ENCODE data around the gene RABGEF1. TPM values are rescaled to one million over a fixed set of nuclear protein-coding genes. Genes with fewer than 3 reads are reported as not detected.
"Not testable (repeated sequence)": the region's sequence is repeated elsewhere in the genome, so short reads cannot be mapped to it uniquely, and the experiment has no call there.

RABGEF1 gene
- total RNA-seq, 4 donors from 2014 or later, result 34.3 to 45.4 (median 37.1) TPM

DNA sequence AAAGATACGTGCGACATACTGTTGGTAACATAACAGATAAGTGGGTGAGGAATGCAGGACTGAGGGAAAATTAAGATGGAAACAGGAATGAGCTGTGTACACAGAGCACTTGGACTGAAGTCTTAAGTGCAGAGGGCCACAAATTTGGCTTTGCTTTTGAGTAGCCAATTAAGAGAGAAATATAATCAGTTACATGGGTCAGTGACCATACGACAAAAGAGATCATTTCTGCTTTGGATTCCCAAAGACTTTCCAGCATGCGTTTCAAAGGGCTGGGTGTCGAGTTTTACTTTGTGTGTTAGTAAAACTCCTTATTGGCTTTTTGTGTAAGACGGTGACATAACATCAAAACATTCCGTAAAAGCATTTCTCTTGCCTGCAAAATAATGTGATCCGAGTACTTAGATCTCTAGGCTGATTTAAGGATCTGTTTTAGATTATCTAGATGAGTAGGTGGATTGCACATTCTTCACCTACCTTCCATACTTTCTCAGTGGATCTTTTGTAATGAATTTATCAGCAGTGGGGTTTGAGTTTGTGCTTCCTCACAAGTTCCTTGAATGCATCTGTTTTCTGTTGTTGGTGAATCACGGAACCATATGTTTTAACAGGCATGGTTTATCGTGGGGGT lies 7.5 kb downstream of the RABGEF1 start:
- Histone ChIP-seq H3K4me3 (no peak overlapping the region), H3K4me1 (peaks cover 17 to 68% (median 53%) of the 10 kb centered on the region in 4 donors), H3K27ac (replicated peaks in 1 of 4) (peak overlapping the region in 3 of 4 donors; percentile 28 to 48 (median 44)), H3K36me3 (no peaks in the 10 kb centered on the region), H3K27me3 (no peaks in the 10 kb centered on the region), H3K9me3 (no peaks in the 10 kb centered on the region)
- TF ChIP-seq, protein P1, sequence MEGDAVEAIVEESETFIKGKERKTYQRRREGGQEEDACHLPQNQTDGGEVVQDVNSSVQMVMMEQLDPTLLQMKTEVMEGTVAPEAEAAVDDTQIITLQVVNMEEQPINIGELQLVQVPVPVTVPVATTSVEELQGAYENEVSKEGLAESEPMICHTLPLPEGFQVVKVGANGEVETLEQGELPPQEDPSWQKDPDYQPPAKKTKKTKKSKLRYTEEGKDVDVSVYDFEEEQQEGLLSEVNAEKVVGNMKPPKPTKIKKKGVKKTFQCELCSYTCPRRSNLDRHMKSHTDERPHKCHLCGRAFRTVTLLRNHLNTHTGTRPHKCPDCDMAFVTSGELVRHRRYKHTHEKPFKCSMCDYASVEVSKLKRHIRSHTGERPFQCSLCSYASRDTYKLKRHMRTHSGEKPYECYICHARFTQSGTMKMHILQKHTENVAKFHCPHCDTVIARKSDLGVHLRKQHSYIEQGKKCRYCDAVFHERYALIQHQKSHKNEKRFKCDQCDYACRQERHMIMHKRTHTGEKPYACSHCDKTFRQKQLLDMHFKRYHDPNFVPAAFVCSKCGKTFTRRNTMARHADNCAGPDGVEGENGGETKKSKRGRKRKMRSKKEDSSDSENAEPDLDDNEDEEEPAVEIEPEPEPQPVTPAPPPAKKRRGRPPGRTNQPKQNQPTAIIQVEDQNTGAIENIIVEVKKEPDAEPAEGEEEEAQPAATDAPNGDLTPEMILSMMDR (IDR thresholded peaks at IDR 0.05), result no peak
- TF ChIP-seq POLR2A (IDR thresholded peaks at IDR 0.05; ENCODE audit: low read depth) (no peak), EP300 (IDR thresholded peaks at IDR 0.05) (no peak), POLR2AphosphoS5 (IDR thresholded peaks at IDR 0.05) (no peak)
- DNase-seq (ENCODE audit: extremely low spot score), result peak; percentile 29
- intact Hi-C loops (cut with DNase I), result loop anchor here (10.0 kb wide), 1 partner anchor 97 kb away; no protein-coding TSS in a partner anchor
- WGBS, result 57% methylated on average over 10 of the region's 10 CpGs

DNA sequence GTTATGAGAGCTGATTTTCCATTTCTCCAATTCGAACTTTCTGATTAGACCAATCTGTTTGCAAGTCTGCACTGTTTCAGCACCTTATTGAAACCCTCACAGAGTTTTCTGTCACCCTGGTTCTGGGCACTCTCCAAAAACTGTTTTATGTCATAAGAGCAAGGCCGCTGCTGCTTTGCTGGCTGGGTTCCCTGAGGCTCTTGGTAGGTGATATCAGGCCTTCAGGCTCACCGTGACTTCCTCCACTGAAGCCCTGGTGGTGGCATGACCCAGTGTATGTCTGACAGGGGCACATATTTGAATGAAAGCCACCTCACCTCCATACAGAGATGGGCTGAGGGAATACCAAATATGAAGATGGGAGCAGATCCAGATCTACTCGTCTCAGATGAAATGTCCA lies 8.3 kb downstream of the RABGEF1 start:
- DNase-seq (ENCODE audit: extremely low spot score), result peak; percentile 53
- H3K27me3 ChIP-seq, result no peaks in the 10 kb centered on the region
- peak overlapping the region in 3 of 4 donors; percentile 28 to 44 (median 34) for H3K27ac ChIP-seq (replicated peaks in 1 of 4)
- peaks cover 14 to 66% (median 47%) of the 10 kb centered on the region in 4 donors for H3K4me1 ChIP-seq
- H3K4me3 ChIP-seq, result no peak overlapping the region
- intact Hi-C loops (cut with DNase I), result loop anchor here (10.0 kb wide), 1 partner anchor 96 kb away; no protein-coding TSS in a partner anchor
- H3K36me3 ChIP-seq, result no peaks in the 10 kb centered on the region
- no peaks in the 10 kb centered on the region for H3K9me3 ChIP-seq
- WGBS, result 37% methylated on average over 4 of the region's 4 CpGs
- no peak for TF ChIP-seq POLR2A (IDR thresholded peaks at IDR 0.05; ENCODE audit: low read depth)
- no peak for TF ChIP-seq POLR2AphosphoS5 (IDR thresholded peaks at IDR 0.05)
- TF ChIP-seq EP300 (IDR thresholded peaks at IDR 0.05), result no peak
- TF ChIP-seq, protein P1 (IDR thresholded peaks at IDR 0.05), result no peak

DNA sequence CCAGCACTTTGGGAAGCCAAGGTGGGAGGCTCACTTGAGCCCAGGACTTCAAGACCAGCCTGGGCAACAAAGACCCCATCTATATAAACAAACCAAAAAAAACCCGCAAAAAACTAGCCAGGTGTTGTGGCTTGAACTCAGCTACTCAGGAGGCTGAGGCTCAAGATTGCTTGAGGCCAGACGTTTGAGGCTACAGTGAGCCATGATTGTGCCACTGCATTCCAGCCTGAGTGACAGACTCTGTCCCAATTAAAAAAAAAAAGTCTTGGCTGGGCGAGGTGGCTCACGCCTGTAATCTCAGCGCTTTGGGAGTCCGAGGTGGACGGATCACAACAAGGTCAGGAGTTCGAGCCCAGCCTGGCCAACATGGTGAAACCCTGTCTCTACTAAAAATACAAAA lies 11.4 kb downstream of the RABGEF1 start:
- Histone ChIP-seq H3K36me3 (no peaks in the 10 kb centered on the region), H3K9me3 (no peaks in the 10 kb centered on the region), H3K4me3 (no peak overlapping the region), H3K4me1 (peaks cover 16 to 66% (median 54%) of the 10 kb centered on the region in 4 donors), H3K27me3 (no peaks in the 10 kb centered on the region), H3K27ac (replicated peaks in 1 of 4) (no peak overlapping the region)
- DNase-seq (ENCODE audit: extremely low spot score), result no peak
- intact Hi-C loops (cut with DNase I), result no loop called here
- WGBS, result 93% methylated on average over 8 of the region's 8 CpGs
- TF ChIP-seq POLR2A (IDR thresholded peaks at IDR 0.05; ENCODE audit: low read depth) (no peak), EP300 (IDR thresholded peaks at IDR 0.05) (no peak), POLR2AphosphoS5 (IDR thresholded peaks at IDR 0.05) (no peak)
- TF ChIP-seq, protein P1 (IDR thresholded peaks at IDR 0.05), result no peak

DNA sequence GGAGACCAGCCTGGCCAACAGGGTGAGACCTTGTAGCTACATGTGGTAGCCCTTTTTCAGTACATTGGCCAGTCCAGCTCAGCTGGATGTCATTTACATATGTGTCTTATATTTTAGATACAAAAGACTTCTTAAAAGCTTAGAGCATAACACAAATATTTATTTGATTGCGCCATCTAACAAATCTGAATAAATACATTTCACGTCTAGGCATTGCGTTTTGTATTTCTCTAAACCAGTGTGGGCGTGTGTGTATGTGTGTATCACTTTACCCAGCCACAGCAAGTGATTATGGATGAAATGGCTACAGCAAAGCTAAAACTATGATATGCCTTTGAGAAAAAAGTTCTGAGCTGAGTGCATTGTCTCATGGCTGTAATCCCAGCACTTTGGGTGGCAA lies 14.0 kb downstream of the RABGEF1 start:
- no peak overlapping the region for H3K27ac ChIP-seq (replicated peaks in 1 of 4)
- intact Hi-C loops (cut with DNase I), result no loop called here
- no peaks in the 10 kb centered on the region for H3K27me3 ChIP-seq
- H3K4me1 ChIP-seq, result peaks cover 2 to 47% (median 29%) of the 10 kb centered on the region in 4 donors
- TF ChIP-seq EP300 (IDR thresholded peaks at IDR 0.05), result no peak
- no peak for TF ChIP-seq POLR2A (IDR thresholded peaks at IDR 0.05; ENCODE audit: low read depth)
- TF ChIP-seq, protein P1 (IDR thresholded peaks at IDR 0.05), result no peak
- TF ChIP-seq POLR2AphosphoS5 (IDR thresholded peaks at IDR 0.05), result no peak
- no peaks in the 10 kb centered on the region for H3K9me3 ChIP-seq
- DNase-seq (ENCODE audit: extremely low spot score), result no peak
- no peak overlapping the region for H3K4me3 ChIP-seq
- H3K36me3 ChIP-seq, result peaks cover 0 to 3% (median 0%) of the 10 kb centered on the region in 4 donors
- WGBS, result 98% methylated on average over 4 of the region's 4 CpGs

GRCh38 chr7:66755059-66755458 lies 14.5 kb downstream of the RABGEF1 start:
- H3K4me1 ChIP-seq, result peaks cover 2 to 44% (median 25%) of the 10 kb centered on the region in 4 donors
- intact Hi-C loops (cut with DNase I); H3K27ac ChIP-seq (replicated peaks in 1 of 4); H3K27me3 ChIP-seq; H3K36me3 ChIP-seq; DNase-seq (ENCODE audit: extremely low spot score); H3K9me3 ChIP-seq; H3K4me3 ChIP-seq: not testable (repeated sequence)
- WGBS, result 97% methylated on average over 4 of the region's 4 CpGs

DNA sequence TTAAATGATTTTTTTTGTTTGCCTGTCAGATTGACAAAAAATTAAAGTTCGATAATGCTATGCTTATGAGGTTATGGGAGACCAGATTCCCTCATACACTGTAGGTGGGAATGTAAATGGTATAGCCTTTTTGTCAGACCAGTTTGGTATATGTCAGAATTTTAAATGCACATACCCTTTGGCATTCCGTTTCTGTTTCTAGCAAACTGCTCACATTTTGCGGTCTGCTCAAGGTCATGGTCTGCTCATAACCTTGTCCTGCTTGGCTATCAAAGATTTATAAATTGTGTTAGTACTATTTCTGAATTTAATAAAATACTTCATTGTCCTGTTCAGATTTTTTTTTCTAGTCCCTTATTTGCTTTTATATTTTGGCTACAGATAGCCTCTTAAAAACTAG lies 15.7 kb downstream of the RABGEF1 start:
- H3K27ac ChIP-seq (replicated peaks in 1 of 4); H3K4me3 ChIP-seq; intact Hi-C loops (cut with DNase I); H3K27me3 ChIP-seq; DNase-seq (ENCODE audit: extremely low spot score); H3K36me3 ChIP-seq; H3K9me3 ChIP-seq: not testable (repeated sequence)
- 82% methylated on average over 3 of the region's 3 CpGs for WGBS
- H3K4me1 ChIP-seq, result peaks cover 2 to 33% (median 14%) of the 10 kb centered on the region in 4 donors
